Nephron (organoid): Measurements from ENCODE around the gene BCKDHA.
"Not testable (repeated sequence)": the region's sequence is repeated elsewhere in the genome, so short reads cannot be mapped to it uniquely, and the experiment has no call there.

Experiments
- H3K27ac Mint-ChIP-seq, 3 experiments: 2 replicates each; pipeline ENCODE4 v1.8.0; 2020; ENCODE audit warnings: mixed read lengths in 3 of 3, mild to moderate bottlenecking in 2 of 3, moderate library complexity in 1 of 3
- H3K27me3 Mint-ChIP-seq: 2 replicates; pipeline ENCODE4 v1.8.0; 2021; ENCODE audit warnings: low read depth, mild to moderate bottlenecking, moderate library complexity, mixed read lengths
- H3K36me3 Mint-ChIP-seq: 2 replicates; pipeline ENCODE4 v1.8.0; 2020; ENCODE audit warnings: low read depth, mixed read lengths
- H3K4me1 Mint-ChIP-seq: 2 replicates; pipeline ENCODE4 v1.8.0; 2020; ENCODE audit warnings: mixed read lengths
- H3K4me3 Mint-ChIP-seq, 3 experiments: 2 replicates each; pipeline ENCODE4 v1.8.0; 2020; ENCODE audit warnings: mild to moderate bottlenecking in 3 of 3, mixed read lengths in 3 of 3, moderate library complexity in 2 of 3
- H3K9me3 Mint-ChIP-seq: 2 replicates; pipeline ENCODE4 v1.8.0; 2020; ENCODE audit warnings: mixed read lengths
- CTCF ChIP-seq, 3 experiments: fragments of 200-600 bp; sonication (generic); IDR thresholded peaks; one replicate each; pipeline ENCODE4 v1.5.0; 2021; ENCODE audit warnings: antibody characterized with exemption in 3 of 3; ENCODE audit not compliant: unreplicated experiment in 3 of 3

BCKDHA gene

DNA sequence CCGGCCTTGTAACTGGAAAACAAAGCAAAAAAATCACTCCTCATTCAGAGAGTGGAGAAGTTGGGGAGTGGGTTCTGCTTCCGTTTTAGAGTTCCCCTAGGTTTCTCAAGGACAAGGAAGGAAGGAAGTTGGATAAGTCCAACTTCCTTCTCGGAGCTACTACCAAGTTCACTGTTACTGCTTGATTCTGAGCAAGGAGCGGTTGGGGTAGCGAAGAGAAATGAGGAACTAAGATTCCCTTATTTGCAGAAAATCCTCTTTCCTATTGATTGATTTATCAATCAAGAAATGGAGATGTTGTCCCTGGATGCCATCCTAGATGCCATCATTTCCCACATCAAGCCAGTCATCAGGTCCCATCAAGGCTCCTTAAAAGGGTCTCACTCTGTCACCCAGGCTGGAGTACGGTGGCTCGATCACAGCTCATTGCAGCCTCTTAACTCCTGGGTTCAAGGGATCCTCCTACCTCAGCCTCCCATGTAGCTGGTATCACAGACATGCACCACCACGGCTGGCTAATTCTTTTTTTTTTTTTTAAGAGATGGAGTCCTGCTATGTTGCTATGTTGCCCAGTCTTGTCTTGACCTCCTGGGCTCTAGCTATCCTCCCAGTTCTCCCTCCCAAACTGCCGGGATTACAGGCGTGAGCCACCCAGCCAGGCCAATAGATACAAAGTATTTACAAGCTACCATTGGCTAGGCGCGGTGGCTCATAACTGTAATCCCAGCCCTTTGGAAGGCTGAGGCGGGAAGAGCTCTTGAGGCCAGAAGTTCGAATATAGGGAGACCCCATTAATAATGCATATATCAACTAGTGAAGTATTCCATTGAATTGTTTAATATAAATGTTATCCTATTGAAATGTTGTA, 32.9 kb upstream of the BCKDHA start:
- no peaks in the 10 kb centered on the region for H3K27me3 Mint-ChIP-seq
- no peak for TF ChIP-seq CTCF (IDR thresholded peaks at IDR 0.05; ENCODE audit: unreplicated experiment in 3 of 3)
- H3K4me1 Mint-ChIP-seq, result peaks cover 9% of the 10 kb centered on the region
- no peaks in the 10 kb centered on the region for H3K36me3 Mint-ChIP-seq
- no peaks in the 10 kb centered on the region for H3K9me3 Mint-ChIP-seq
- H3K27ac Mint-ChIP-seq, result peak overlapping the region; percentile 98 to 100 (median 99)
- H3K4me3 Mint-ChIP-seq, result peak overlapping the region; percentile 89 to 98 (median 94)

- Mint-ChIP-seq H3K4me3 (peak overlapping the region; percentile 63 to 83 (median 81)), H3K9me3 (no peaks in the 10 kb centered on the region), H3K4me1 (peaks cover 9% of the 10 kb centered on the region), H3K27me3 (no peaks in the 10 kb centered on the region), H3K27ac (peak overlapping the region; percentile 78 to 92 (median 79)), H3K36me3 (no peaks in the 10 kb centered on the region)
- no peak for TF ChIP-seq CTCF (IDR thresholded peaks at IDR 0.05; ENCODE audit: unreplicated experiment in 3 of 3)
These were observed 31.5 kb upstream of the BCKDHA start for GRCh38 chr19:41366089-41366488.

GRCh38 chr19:41367848-41368301, 29.7 kb upstream of the BCKDHA start:
- no peaks in the 10 kb centered on the region for H3K27me3 Mint-ChIP-seq
- peak overlapping the region in 2 of 3 experiments; percentile 25 to 59 for H3K4me3 Mint-ChIP-seq
- peaks cover 9% of the 10 kb centered on the region for H3K4me1 Mint-ChIP-seq
- no peak for TF ChIP-seq CTCF (IDR thresholded peaks at IDR 0.05; ENCODE audit: unreplicated experiment in 3 of 3)
- peak overlapping the region; percentile 77 to 93 (median 88) for H3K27ac Mint-ChIP-seq
- no peaks in the 10 kb centered on the region for H3K9me3 Mint-ChIP-seq
- no peaks in the 10 kb centered on the region for H3K36me3 Mint-ChIP-seq

- no peak overlapping the region for H3K4me3 Mint-ChIP-seq
- no peaks in the 10 kb centered on the region for H3K27me3 Mint-ChIP-seq
- TF ChIP-seq CTCF (IDR thresholded peaks at IDR 0.05; ENCODE audit: unreplicated experiment in 3 of 3), result no peak
- no peaks in the 10 kb centered on the region for H3K9me3 Mint-ChIP-seq
- no peaks in the 10 kb centered on the region for H3K36me3 Mint-ChIP-seq
- peaks cover 12% of the 10 kb centered on the region for H3K4me1 Mint-ChIP-seq
- no peak overlapping the region for H3K27ac Mint-ChIP-seq
These were observed 27.8 kb upstream of the BCKDHA start for GRCh38 chr19:41369769-41370168.

DNA sequence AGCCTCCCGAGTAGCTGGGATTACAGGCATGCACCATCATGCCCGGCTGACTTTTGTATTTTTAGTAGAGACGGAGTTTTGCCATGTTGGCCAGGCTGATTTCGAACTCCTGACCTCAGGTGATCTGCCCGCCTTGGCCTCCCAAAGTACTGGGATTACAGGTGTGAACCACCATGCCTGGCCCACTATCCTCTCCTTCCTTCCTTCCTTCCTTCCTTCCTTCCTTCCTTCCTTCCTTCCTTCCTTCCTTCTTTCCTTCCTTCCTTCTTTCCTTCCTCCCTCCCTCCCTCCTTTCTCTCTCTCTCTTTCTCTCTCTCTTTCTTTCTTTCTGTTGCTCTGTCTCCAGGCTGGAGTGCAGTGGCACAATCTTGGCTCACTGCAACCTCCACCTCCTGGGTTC, 26.5 kb upstream of the BCKDHA start:
- not testable (repeated sequence) for H3K36me3 Mint-ChIP-seq, H3K4me3 Mint-ChIP-seq, H3K27ac Mint-ChIP-seq, H3K27me3 Mint-ChIP-seq, H3K9me3 Mint-ChIP-seq
- H3K4me1 Mint-ChIP-seq, result peaks cover 14% of the 10 kb centered on the region

DNA sequence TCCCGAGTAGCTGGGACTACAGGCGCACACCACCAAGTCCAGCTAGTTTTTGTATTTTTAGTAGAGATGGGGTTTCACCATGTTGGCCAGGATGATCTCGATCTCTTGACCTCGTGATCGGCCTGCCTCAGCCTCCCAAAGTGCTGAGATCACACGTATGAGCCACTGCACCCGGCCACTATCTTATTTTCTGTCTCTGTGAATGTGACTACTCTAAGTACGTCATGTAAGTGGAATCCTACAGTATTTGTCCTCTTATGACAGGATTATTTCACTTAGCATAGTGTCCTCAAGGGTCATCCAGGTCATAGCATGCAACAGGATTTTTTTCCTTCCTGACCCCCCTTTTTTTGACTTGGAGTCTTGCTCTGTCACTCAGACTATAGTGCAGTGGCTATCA, 26.1 kb upstream of the BCKDHA start:
- Mint-ChIP-seq H3K4me3 (no peak overlapping the region), H3K27me3 (no peaks in the 10 kb centered on the region), H3K27ac (no peak overlapping the region), H3K4me1 (peaks cover 13% of the 10 kb centered on the region), H3K9me3 (no peaks in the 10 kb centered on the region), H3K36me3 (no peaks in the 10 kb centered on the region)
- TF ChIP-seq CTCF (IDR thresholded peaks at IDR 0.05; ENCODE audit: unreplicated experiment in 3 of 3), result no peak
